Astrocyte (in vitro differentiated cells and primary cell): ENCODE data around the gene ADCY3. TPM values are rescaled to one million over a fixed set of nuclear protein-coding genes. Genes with fewer than 3 reads are reported as not detected.

Source experiments
- DNase-seq: peaks from one replicate; pipeline ENCODE4 v3.0.0-alpha.2; 2010; ENCODE audit warnings: low read depth
- FAIRE-seq: peaks from 2 replicates; lab custom pipeline; 2011; peaks lifted over from hg19 to GRCh38; lab: Jason Lieb, UNC
- H2AFZ ChIP-seq: 2 replicates; pipeline ENCODE4 v1.6.0; 2012; ENCODE audit warnings: low read depth, low read length, inconsistent platforms
- H3K27ac ChIP-seq: 2 replicates; pipeline ENCODE4 v1.5.1; 2011; ENCODE audit warnings: low read depth, low read length, inconsistent platforms
- H3K27me3 ChIP-seq: 2 replicates; pipeline ENCODE4 v1.6.0; 2011; ENCODE audit warnings: low read length, inconsistent platforms; ENCODE audit not compliant: insufficient read depth
- H3K36me3 ChIP-seq: 2 replicates; pipeline ENCODE4 v1.5.1; 2011; ENCODE audit warnings: low read length, inconsistent platforms; ENCODE audit not compliant: insufficient read depth
- H3K4me1 ChIP-seq: 2 replicates; pipeline ENCODE4 v1.5.1; 2011; ENCODE audit warnings: low read length, inconsistent platforms; ENCODE audit not compliant: insufficient read depth
- H3K4me2 ChIP-seq: 2 replicates; pipeline ENCODE4 v1.6.0; 2012; ENCODE audit warnings: low read length, inconsistent platforms
- H3K4me3 ChIP-seq: 2 replicates; pipeline ENCODE4 v1.5.1; 2011; ENCODE audit warnings: low read depth, mild to moderate bottlenecking, low read length, inconsistent platforms; ENCODE audit not compliant: insufficient read depth
- H3K79me2 ChIP-seq: 2 replicates; pipeline ENCODE4 v1.6.0; 2012; ENCODE audit warnings: mild to moderate bottlenecking, low read length, inconsistent platforms; ENCODE audit not compliant: insufficient read depth
- H3K9ac ChIP-seq: 2 replicates; pipeline ENCODE4 v1.6.0; 2012; ENCODE audit warnings: mild to moderate bottlenecking, low read length, inconsistent platforms
- H3K9me3 ChIP-seq: 2 replicates; pipeline ENCODE4 v1.5.1; 2012; ENCODE audit warnings: low read depth, mild to moderate bottlenecking, low read length, inconsistent platforms; ENCODE audit not compliant: insufficient read depth
- H4K20me1 ChIP-seq: 2 replicates; pipeline ENCODE4 v1.6.0; 2012; ENCODE audit warnings: low read length, inconsistent platforms; ENCODE audit not compliant: insufficient read depth
- H3K27ac Mint-ChIP-seq: one replicate; pipeline ENCODE4 v1.8.0; 2021; ENCODE audit warnings: mild to moderate bottlenecking, mixed read lengths; ENCODE audit not compliant: unreplicated experiment
- H3K27me3 Mint-ChIP-seq: one replicate; pipeline ENCODE4 v1.8.0; 2021; ENCODE audit warnings: low read depth, mixed read lengths; ENCODE audit not compliant: unreplicated experiment
- H3K36me3 Mint-ChIP-seq: one replicate; pipeline ENCODE4 v1.8.0; 2021; ENCODE audit warnings: low read depth, mixed read lengths; ENCODE audit not compliant: unreplicated experiment
- H3K4me1 Mint-ChIP-seq: one replicate; pipeline ENCODE4 v1.8.0; 2021; ENCODE audit warnings: low read depth, mixed read lengths; ENCODE audit not compliant: unreplicated experiment
- H3K4me3 Mint-ChIP-seq: one replicate; pipeline ENCODE4 v1.8.0; 2021; ENCODE audit warnings: mild to moderate bottlenecking, moderate library complexity, mixed read lengths; ENCODE audit not compliant: unreplicated experiment
- H3K9me3 Mint-ChIP-seq: one replicate; pipeline ENCODE4 v1.8.0; 2021; ENCODE audit warnings: mild to moderate bottlenecking, mixed read lengths; ENCODE audit not compliant: unreplicated experiment
- CTCF ChIP-seq: IDR thresholded peaks from 2 replicates; pipeline ENCODE4 v1.5.1; 2011; ENCODE audit warnings: low read depth, mild to moderate bottlenecking, inconsistent platforms, low read length, moderate library complexity; ENCODE audit not compliant: insufficient read depth
- EZH2 ChIP-seq: IDR thresholded peaks from 2 replicates; pipeline ENCODE4 v1.6.1; 2012; ENCODE audit warnings: mild to moderate bottlenecking, low read length, inconsistent platforms; ENCODE audit not compliant: insufficient read depth
- total RNA-seq: library from RNA; stranded (reverse); gene quantifications from 2 replicates; pipeline ENCODE4 v1.2.1, GENCODE V29; 2021

ADCY3 gene
- total RNA-seq, 1 donor from 2014 or later, result 12.5 TPM

GRCh38 chr2:24860631-24861030 is 59.4 kb downstream of the ADCY3 start:
- FAIRE-seq (no peak), DNase-seq (no peak)
- H3K36me3 Mint-ChIP-seq, result peaks cover 2% of the 10 kb centered on the region
- no peak overlapping the region for H3K4me3 Mint-ChIP-seq
- no peaks in the 10 kb centered on the region for H3K36me3 ChIP-seq
- H3K4me1 ChIP-seq, result peaks cover 4% of the 10 kb centered on the region
- no peak overlapping the region for H3K27ac ChIP-seq
- no peaks in the 10 kb centered on the region for H4K20me1 ChIP-seq
- no peak for TF ChIP-seq CTCF
- H3K27me3 ChIP-seq, result no peaks in the 10 kb centered on the region
- H3K79me2 ChIP-seq, result no peaks in the 10 kb centered on the region
- no peaks in the 10 kb centered on the region for H3K9me3 Mint-ChIP-seq
- H2AFZ ChIP-seq, result no peak overlapping the region
- H3K4me1 Mint-ChIP-seq, result peaks cover 13% of the 10 kb centered on the region
- no peak overlapping the region for H3K4me2 ChIP-seq
- no peaks in the 10 kb centered on the region for H3K27me3 Mint-ChIP-seq
- H3K9me3 ChIP-seq, result no peaks in the 10 kb centered on the region
- H3K27ac Mint-ChIP-seq, result no peak overlapping the region
- no peak overlapping the region for H3K4me3 ChIP-seq
- no peak overlapping the region for H3K9ac ChIP-seq

GRCh38 chr2:24859968-24860600 is 60.0 kb downstream of the ADCY3 start:
- Histone ChIP-seq H3K27me3 (no peaks in the 10 kb centered on the region), H4K20me1 (no peaks in the 10 kb centered on the region), H3K4me2 (no peak overlapping the region), H3K9me3 (no peaks in the 10 kb centered on the region), H3K36me3 (no peaks in the 10 kb centered on the region), H3K79me2 (no peaks in the 10 kb centered on the region), H3K4me3 (no peak overlapping the region), H3K4me1 (peaks cover 7% of the 10 kb centered on the region), H3K27ac (no peak overlapping the region), H3K9ac (no peak overlapping the region), H2AFZ (no peak overlapping the region)
- no peaks in the 10 kb centered on the region for H3K27me3 Mint-ChIP-seq
- no peak overlapping the region for H3K27ac Mint-ChIP-seq
- no peak overlapping the region for H3K4me3 Mint-ChIP-seq
- peaks cover 17% of the 10 kb centered on the region for H3K4me1 Mint-ChIP-seq
- no peak for FAIRE-seq
- peaks cover 2% of the 10 kb centered on the region for H3K36me3 Mint-ChIP-seq
- no peak for DNase-seq
- H3K9me3 Mint-ChIP-seq, result no peaks in the 10 kb centered on the region
- TF ChIP-seq CTCF (no peak), EZH2 (no peak)

GRCh38 chr2:24858996-24859395 is 61.0 kb downstream of the ADCY3 start:
- no peaks in the 10 kb centered on the region for H3K36me3 ChIP-seq
- Mint-ChIP-seq H3K9me3 (no peaks in the 10 kb centered on the region), H3K4me1 (peaks cover 17% of the 10 kb centered on the region), H3K4me3 (no peak overlapping the region), H3K36me3 (peaks cover 2% of the 10 kb centered on the region), H3K27me3 (no peaks in the 10 kb centered on the region), H3K27ac (no peak overlapping the region)
- no peaks in the 10 kb centered on the region for H3K79me2 ChIP-seq
- FAIRE-seq (no peak), DNase-seq (no peak)
- no peak overlapping the region for H3K4me3 ChIP-seq
- no peak overlapping the region for H3K9ac ChIP-seq
- H2AFZ ChIP-seq, result no peak overlapping the region
- no peak for TF ChIP-seq EZH2
- no peaks in the 10 kb centered on the region for H3K27me3 ChIP-seq
- peaks cover 7% of the 10 kb centered on the region for H3K4me1 ChIP-seq
- no peaks in the 10 kb centered on the region for H3K9me3 ChIP-seq
- no peaks in the 10 kb centered on the region for H4K20me1 ChIP-seq
- no peak overlapping the region for H3K4me2 ChIP-seq
- no peak overlapping the region for H3K27ac ChIP-seq
